GM21737 (cell line): ENCODE results near the gene APOC1.
"Not testable (repeated sequence)": the region's sequence is repeated elsewhere in the genome, so short reads cannot be mapped to it uniquely, and the experiment has no call there.

ENCODE experiments used
- ATAC-seq: cut with Tn5 transposase; IDR thresholded peaks from one replicate; pipeline ENCODE4 v1.9.1; 2021; ENCODE audit warnings: mild to moderate bottlenecking, moderate library complexity; ENCODE audit not compliant: unreplicated experiment

The APOC1 gene

DNA sequence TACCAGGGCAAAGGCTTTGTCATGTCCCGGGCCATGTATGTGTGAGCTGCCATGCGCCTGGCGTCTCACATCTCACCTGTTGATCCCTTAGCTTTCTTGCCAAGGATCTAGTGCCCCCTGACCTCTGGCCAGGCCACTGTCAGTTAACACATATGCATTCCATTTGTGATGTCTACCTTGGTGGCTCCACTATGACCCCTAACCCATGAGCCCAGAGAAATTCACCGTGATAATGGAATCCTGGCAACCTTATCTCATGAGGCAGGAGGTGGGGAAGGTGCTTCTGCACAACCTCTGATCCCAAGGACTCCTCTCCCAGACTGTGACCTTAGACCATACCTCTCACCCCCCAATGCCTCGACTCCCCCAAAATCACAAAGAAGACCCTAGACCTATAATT is 26.1 kb upstream of the APOC1 start:
- ATAC-seq = not testable (repeated sequence)

DNA sequence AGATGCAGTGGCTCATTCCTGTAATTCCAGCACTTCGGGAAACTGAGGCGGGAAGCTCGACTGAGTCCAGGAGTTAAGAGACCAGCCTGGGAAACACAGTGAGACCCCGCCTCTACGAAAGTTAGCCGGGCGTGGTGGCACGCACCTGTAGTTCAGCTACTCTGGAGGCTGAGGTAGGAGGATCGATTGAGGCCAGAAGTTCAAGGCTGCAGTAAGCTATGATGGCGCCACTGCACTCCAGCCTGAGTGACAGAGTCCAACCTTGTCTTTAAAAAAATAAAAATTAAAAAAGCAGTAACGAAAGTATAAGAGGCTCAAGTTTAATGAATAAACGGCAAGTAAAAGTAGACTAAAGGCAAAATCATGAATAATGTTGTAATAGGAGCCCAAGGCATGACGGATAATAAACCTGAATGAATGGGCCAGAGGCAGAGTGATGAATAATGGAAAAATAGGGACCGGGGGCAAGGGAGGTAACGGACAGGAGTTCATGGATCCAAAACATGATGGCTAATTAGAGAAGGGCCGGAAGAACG is 24.5 kb upstream of the APOC1 start:
- no peak for ATAC-seq

DNA sequence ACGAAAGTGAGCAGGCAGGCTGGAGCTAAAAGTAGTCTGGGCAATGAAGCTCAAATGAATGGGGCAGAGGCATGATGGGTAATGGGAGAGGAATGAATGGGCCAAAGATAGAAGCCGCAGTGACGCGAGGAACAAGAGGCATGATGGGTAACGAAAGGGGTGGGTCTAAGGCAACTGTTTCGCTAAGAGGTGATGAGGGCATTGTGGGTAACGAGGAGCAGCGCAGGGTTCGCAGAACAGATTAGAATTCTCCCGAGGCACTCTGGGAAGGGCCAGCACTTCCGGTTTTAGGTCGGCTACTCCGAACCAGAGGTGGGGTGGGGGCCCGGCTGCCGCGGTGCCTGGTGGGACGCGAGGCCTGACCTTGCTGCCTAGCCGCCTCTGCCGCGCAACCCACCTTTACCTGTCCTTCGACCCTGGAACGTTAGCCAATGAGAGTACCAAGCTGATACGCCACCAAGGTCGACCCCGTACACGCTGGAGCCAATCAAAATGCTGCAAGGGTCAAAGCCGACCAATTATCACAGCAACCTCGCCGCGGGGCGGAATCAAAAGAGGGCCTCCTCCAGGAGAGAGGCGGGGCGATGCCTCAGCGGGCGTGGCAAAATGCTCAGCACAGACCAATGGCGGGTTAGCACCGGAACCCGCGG is 23.9 kb upstream of the APOC1 start:
- peak; percentile 71 for ATAC-seq

DNA sequence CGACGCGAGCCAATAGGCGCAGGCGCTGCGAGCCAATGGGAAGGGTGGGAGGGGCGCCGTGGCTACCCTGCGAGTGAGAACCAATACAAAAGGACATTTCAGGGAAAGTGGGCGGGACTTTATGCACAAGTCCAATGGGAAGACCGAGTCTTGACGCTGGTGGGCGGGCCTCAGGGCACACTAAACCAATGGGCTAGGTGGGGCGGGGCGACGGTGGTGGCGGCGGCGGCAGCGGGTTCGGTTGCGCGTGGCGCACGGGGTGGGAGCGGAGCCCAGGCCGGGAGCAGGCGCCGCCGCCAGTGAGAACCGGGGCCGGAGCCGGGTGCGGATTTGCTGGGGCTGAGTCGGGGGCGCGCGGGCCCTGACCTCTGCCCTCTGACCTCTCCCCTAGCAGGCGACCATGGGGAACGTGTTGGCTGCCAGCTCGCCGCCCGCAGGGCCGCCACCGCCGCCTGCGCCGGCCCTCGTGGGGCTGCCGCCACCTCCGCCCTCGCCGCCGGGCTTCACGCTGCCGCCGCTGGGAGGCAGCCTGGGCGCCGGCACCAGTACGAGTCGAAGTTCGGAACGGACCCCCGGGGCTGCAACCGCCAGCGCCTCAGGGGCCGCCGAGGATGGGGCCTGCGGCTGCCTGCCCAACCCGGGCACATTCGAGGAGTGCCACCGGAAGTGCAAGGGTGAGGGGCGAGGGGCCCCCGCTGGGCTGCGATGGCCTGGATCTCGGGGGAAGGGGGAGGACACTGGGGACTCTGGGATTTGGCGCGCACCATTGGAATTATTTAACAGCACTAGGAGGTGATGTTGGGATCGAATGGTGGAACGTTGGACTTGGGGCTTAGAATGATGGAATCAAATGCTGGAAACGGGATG is 23.2 kb upstream of the APOC1 start, which contains the start of gene TOMM40:
Gene TOMM40 (plus strand): TSS at position 239 of the 867 bp plus-strand sequence. CDS start 162 bp downstream, at position 401.
- ATAC-seq = no peak

DNA sequence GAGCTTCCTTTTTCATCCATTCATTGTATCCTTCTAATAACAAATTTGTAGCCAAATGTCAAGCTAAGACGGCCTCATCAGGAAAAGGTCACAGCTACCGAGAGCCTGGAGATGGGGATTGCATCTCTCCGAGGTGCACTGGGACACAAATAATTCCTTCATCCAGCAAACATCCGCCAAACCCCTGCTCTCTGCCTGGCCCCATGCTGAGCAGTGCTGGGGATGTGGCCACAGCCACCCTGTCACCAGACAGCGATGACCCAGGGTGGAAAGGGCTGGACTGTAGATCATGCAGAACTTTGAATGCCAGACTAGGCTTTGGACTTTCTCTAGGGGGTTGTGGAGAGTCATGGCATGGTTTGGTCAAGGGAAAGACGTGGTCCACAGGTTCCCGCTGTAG is 21.5 kb upstream of the APOC1 start:
- no peak for ATAC-seq

DNA sequence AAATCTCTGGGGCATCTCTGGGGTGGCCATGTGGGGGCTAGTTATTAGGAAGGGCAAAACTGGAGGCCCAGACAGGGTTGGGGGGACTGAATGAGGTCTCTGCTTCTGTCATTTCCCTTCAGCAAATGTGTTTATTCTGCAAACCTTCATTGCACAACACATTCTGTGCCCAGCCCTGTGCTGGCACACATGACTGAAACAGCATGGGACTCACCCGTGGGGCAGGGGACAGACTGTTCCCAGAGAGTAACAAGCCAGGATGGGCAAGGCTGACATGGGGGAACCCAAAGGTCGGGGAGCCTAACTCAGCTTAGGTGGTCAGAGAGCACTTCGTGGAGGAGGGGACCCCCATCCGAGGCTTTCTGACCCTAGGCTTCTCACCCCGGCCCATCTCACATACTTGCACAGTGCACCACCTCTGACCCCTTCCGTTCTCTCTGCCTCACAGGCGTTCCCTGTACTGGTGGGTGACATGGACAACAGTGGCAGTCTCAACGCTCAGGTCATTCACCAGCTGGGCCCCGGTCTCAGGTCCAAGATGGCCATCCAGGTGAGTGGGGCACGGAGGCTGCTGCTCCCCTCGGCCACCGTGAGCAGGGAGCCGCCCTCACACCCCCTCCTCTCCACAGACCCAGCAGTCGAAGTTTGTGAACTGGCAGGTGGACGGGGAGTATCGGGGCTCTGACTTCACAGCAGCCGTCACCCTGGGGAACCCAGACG is 20.9 kb upstream of the APOC1 start:
- ATAC-seq = no peak

DNA sequence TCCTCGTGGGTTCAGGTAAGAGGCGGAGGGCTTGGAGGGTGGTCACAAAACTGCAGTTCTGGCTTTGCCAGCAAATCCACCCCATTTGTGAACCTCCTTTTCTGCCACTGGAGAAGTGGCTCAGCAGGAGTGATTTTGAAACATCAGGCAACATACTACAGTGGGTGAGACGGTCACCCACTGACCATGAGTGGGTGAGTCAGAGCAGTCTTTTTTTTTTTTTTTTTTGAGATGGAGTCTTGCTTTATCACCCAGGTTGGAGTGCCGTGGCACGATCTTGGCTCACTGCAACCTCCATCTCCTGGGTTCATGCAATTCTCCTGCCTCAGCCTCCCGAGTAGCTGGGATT is 20.4 kb upstream of the APOC1 start:
- no peak for ATAC-seq

DNA sequence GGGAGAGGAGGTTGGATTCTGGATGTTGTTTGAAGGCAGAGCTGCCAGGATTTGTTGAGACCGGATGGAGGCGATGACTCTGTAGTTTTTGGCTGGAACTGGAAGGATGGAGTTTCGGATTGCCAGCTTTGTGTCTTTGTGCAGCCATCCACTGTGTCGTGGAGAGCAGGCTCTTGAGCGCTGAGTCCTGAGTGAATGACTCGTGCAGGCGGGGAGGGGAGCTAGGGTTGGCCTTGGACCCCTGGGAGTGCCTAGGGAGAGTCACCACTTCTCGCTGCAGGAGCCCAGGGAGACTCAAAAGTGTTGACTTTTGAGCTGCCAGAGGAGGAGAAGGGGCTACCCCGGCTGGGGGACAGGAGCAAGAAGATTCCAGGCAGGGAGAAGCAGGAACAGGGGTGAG is 19.5 kb upstream of the APOC1 start:
- no peak for ATAC-seq

DNA sequence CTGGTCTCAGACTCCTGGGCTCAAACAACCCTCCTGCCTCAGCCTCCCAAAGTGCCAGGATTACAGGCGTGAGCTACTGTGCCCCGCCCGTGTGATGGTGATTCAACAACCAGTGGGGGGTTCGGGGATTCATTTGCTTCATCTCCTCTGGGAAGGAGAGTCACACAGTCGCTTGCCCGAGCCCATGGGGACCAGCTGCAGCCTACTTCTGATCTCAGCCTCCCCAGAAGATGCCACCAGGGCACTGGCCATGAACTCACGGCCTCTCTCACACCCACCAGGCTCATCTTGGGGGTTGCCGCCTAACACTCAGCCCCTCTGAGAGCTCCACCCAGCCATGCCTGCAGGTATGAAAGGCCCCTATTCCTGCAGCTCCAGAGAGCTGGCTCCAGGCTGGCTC is 16.6 kb upstream of the APOC1 start:
- no peak for ATAC-seq

DNA sequence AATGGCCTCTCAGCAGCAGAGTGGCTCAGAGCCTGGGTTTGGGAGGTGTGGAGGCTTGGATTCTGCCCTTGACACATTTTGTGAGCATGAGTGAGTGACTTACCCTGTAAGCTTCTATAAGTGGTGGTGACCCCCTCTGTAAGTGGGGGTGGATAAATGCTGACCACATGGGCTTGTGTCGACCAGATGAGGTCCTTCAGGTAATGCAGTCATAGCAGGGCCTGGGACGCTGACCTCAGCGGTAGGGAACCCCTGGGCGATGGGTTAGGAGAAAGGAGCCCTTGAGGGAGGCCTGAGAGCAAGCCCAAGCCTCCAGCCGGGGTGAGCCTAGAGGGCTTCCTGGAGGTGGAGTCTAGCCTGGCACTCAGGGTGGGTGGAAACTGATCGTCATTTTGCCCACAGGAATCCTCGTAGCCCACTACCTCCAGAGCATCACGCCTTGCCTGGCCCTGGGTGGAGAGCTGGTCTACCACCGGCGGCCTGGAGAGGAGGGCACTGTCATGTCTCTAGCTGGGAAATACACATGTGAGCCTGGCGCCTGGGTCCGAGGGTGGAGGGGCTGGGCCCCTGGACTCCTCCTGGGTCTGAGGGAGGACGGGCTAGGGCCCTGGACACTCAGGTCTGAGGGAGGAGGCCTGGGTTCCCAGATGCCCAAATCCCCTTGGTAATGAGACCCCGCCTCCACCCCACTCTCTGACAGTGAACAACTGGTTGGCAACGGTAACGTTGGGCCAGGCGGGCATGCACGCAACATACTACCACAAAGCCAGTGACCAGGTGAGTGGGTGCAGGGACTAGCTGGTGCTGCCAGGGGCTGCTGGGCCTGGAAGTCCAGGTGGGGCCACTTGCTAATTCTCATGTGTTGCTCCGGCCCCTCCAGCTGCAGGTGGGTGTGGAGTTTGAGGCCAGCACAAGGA is 13.8 kb upstream of the APOC1 start:
- no peak for ATAC-seq

DNA sequence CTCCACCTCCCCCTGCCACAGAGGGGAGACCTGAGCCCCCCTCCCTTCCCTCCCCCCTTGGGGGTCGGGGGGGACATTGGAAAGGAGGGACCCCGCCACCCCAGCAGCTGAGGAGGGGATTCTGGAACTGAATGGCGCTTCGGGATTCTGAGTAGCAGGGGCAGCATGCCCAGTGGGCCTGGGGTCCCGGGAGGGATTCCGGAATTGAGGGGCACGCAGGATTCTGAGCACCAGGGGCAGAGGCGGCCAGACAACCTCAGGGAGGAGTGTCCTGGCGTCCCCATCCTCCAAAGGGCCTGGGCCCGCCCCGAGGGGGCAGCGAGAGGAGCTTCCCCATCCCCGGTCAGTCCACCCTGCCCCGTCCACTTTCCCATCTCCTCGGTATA is 11.2 kb upstream of the APOC1 start:
- no peak for ATAC-seq

DNA sequence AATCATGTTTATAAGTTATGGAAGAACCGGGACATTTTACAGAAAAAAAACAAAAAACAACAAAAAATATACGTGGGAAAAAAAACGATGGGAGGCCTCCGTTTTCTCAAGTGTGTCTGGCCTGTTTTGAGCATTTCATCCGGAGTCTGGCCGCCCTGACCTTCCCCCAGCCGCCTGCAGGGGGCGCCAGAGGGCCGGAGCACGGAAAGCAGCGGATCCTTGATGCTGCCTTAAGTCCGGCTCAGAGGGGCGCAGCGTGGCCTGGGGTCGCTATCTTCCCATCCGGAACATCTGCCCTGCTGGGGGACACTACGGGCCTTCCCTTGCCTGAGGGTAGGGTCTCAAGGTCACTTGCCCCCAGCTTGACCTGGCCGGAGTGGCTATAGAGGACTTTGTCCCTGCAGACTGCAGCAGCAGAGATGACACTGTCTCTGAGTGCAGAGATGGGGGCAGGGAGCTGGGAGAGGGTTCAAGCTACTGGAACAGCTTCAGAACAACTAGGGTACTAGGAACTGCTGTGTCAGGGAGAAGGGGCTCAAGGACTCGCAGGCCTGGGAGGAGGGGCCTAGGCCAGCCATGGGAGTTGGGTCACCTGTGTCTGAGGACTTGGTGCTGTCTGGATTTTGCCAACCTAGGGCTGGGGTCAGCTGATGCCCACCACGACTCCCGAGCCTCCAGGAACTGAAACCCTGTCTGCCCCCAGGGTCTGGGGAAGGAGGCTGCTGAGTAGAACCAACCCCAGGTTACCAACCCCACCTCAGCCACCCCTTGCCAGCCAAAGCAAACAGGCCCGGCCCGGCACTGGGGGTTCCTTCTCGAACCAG is 10.6 kb upstream of the APOC1 start:
- ATAC-seq = no peak

DNA sequence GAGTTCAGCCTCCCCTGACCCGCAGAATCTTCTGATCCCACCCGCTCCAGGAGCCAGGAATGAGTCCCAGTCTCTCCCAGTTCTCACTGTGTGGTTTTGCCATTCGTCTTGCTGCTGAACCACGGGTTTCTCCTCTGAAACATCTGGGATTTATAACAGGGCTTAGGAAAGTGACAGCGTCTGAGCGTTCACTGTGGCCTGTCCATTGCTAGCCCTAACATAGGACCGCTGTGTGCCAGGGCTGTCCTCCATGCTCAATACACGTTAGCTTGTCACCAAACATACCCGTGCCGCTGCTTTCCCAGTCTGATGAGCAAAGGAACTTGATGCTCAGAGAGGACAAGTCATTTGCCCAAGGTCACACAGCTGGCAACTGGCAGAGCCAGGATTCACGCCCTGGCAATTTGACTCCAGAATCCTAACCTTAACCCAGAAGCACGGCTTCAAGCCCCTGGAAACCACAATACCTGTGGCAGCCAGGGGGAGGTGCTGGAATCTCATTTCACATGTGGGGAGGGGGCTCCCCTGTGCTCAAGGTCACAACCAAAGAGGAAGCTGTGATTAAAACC is 9.9 kb upstream of the APOC1 start:
- ATAC-seq = no peak

DNA sequence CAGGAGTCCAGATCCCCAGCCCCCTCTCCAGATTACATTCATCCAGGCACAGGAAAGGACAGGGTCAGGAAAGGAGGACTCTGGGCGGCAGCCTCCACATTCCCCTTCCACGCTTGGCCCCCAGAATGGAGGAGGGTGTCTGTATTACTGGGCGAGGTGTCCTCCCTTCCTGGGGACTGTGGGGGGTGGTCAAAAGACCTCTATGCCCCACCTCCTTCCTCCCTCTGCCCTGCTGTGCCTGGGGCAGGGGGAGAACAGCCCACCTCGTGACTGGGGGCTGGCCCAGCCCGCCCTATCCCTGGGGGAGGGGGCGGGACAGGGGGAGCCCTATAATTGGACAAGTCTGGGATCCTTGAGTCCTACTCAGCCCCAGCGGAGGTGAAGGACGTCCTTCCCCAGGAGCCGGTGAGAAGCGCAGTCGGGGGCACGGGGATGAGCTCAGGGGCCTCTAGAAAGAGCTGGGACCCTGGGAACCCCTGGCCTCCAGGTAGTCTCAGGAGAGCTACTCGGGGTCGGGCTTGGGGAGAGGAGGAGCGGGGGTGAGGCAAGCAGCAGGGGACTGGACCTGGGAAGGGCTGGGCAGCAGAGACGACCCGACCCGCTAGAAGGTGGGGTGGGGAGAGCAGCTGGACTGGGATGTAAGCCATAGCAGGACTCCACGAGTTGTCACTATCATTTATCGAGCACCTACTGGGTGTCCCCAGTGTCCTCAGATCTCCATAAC is 8.8 kb upstream of the APOC1 start, which contains the start of gene APOE:
Gene APOE (plus strand): TSS at position 360 of the 724 bp plus-strand sequence. CDS start 829 bp downstream, outside the sequence.
- ATAC-seq = no peak

DNA sequence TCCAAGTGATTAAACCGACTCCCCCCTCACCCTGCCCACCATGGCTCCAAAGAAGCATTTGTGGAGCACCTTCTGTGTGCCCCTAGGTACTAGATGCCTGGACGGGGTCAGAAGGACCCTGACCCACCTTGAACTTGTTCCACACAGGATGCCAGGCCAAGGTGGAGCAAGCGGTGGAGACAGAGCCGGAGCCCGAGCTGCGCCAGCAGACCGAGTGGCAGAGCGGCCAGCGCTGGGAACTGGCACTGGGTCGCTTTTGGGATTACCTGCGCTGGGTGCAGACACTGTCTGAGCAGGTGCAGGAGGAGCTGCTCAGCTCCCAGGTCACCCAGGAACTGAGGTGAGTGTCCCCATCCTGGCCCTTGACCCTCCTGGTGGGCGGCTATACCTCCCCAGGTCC is 6.8 kb upstream of the APOC1 start:
- ATAC-seq = no peak

DNA sequence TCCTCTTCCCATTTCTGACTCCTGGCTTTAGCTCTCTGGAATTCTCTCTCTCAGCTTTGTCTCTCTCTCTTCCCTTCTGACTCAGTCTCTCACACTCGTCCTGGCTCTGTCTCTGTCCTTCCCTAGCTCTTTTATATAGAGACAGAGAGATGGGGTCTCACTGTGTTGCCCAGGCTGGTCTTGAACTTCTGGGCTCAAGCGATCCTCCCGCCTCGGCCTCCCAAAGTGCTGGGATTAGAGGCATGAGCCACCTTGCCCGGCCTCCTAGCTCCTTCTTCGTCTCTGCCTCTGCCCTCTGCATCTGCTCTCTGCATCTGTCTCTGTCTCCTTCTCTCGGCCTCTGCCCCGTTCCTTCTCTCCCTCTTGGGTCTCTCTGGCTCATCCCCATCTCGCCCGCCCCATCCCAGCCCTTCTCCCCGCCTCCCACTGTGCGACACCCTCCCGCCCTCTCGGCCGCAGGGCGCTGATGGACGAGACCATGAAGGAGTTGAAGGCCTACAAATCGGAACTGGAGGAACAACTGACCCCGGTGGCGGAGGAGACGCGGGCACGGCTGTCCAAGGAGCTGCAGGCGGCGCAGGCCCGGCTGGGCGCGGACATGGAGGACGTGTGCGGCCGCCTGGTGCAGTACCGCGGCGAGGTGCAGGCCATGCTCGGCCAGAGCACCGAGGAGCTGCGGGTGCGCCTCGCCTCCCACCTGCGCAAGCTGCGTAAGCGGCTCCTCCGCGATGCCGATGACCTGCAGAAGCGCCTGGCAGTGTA is 6.2 kb upstream of the APOC1 start:
- ATAC-seq = no peak

DNA sequence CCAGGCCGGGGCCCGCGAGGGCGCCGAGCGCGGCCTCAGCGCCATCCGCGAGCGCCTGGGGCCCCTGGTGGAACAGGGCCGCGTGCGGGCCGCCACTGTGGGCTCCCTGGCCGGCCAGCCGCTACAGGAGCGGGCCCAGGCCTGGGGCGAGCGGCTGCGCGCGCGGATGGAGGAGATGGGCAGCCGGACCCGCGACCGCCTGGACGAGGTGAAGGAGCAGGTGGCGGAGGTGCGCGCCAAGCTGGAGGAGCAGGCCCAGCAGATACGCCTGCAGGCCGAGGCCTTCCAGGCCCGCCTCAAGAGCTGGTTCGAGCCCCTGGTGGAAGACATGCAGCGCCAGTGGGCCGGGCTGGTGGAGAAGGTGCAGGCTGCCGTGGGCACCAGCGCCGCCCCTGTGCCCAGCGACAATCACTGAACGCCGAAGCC is 5.6 kb upstream of the APOC1 start:
- ATAC-seq = no peak

DNA sequence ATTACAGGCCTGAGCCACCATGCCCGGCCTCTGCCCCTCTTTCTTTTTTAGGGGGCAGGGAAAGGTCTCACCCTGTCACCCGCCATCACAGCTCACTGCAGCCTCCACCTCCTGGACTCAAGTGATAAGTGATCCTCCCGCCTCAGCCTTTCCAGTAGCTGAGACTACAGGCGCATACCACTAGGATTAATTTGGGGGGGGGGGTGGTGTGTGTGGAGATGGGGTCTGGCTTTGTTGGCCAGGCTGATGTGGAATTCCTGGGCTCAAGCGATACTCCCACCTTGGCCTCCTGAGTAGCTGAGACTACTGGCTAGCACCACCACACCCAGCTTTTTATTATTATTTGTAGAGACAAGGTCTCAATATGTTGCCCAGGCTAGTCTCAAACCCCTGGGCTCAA is 4.6 kb upstream of the APOC1 start:
- no peak for ATAC-seq
